Loucy (cell line): Measurements from ENCODE around the gene BCKDHA.

Source experiments
- CTCF ChIP-seq: fragments of 200-600 bp; sonication (generic); conservative IDR thresholded peaks from 2 replicates; pipeline ENCODE4 v1.5.1; 2014; ENCODE audit warnings: mild to moderate bottlenecking, antibody characterized with exemption, low read length
- EZH2phosphoT487 ChIP-seq: fragments of 200-600 bp; IDR thresholded peaks from 2 replicates; pipeline ENCODE4 v1.6.1; 2018; ENCODE audit warnings: antibody characterized with exemption, mild to moderate bottlenecking, moderate library complexity, borderline replicate concordance

GRCh38 chr19:41376998-41377365, 20.6 kb upstream of the BCKDHA start:
- TF ChIP-seq CTCF: no peak
- TF ChIP-seq EZH2phosphoT487: no peak
